ENCODE data around the gene GRIN3A. TPM values are rescaled to one million over a fixed set of nuclear protein-coding genes. Genes with fewer than 3 reads are reported as not detected.
A peak's percentile ranks its signal among the peaks of the same experiment; 100 is the strongest.

GRIN3A gene
- total and polyA plus RNA-seq, 2 of the 4 experiments (the other 2 are of a cell fraction): not detected

GRCh38 chr9:101566904-101567724, 171.3 kb downstream of the GRIN3A start:
- WGBS, 2 experiments (ENCODE audit: extremely low coverage in 2 of 2, insufficient read length in 1 of 2): 29% methylated on average over 1 of the region's 5 CpGs; no CpG with 5 or more reads in 1 of the 2 experiments
- Histone ChIP-seq H4K20me1 (ENCODE audit: insufficient read depth, low read length) (no peaks in the 10 kb centered on the region), H3K4me2 (ENCODE audit: low read depth, low read length) (no peak overlapping the region), H3K4ac (ENCODE audit: low read depth, low read length) (no peak overlapping the region), H2BK120ac (ENCODE audit: low read depth, low read length) (no peak overlapping the region), H3K56ac (ENCODE audit: extremely low read depth, insufficient read depth, low read length) (no peak overlapping the region), H4K91ac (ENCODE audit: insufficient read depth, low read depth, low read length) (no peak overlapping the region), H3K9me3 (ENCODE audit: control insufficient read depth, insufficient read depth, low read length) (no peaks in the 10 kb centered on the region), H2AFZ (replicated peaks; ENCODE audit: low read length, poor library complexity) (no peak overlapping the region), H3K27ac (ENCODE audit: insufficient read depth, low read length) (no peak overlapping the region), H2BK20ac (ENCODE audit: low read depth, low read length) (no peak overlapping the region), H3K4me3 (ENCODE audit: insufficient read depth, low read depth, low read length) (no peak overlapping the region), H2BK15ac (ENCODE audit: low read depth, low read length) (no peak overlapping the region), H3K9ac (ENCODE audit: low read depth, low read length) (no peak overlapping the region), H4K8ac (ENCODE audit: low read depth in 2 of 2, low read length in 2 of 2) (no peak overlapping the region), H3K14ac (replicated peaks; ENCODE audit: low read depth, low read length) (no peak overlapping the region), H4K5ac (ENCODE audit: low read depth, low read length) (no peak overlapping the region), H3K23ac (ENCODE audit: low read depth, low read length) (no peak overlapping the region), H3K4me1 (ENCODE audit: control insufficient read depth, insufficient read depth, low read length) (no peaks in the 10 kb centered on the region), H2AK5ac (ENCODE audit: low read depth, low read length) (no peak overlapping the region), H3K36me3 (ENCODE audit: control insufficient read depth, insufficient read depth, low read length) (peaks cover 9% of the 10 kb centered on the region; the same call in 1 of the 2 replicates), H3K79me1 (ENCODE audit: low read depth in 1 of 2, low read length in 2 of 2) (no peaks in the 10 kb centered on the region), H2BK5ac (ENCODE audit: low read depth, low read length, poor library complexity, severe bottlenecking) (no peak overlapping the region), H2AK9ac (replicated peaks; ENCODE audit: low read depth, low read length, poor library complexity) (no peak overlapping the region), H3K27me3 (ENCODE audit: control insufficient read depth, insufficient read depth, low read length) (no peaks in the 10 kb centered on the region), H3K18ac (ENCODE audit: low read depth, low read length) (no peak overlapping the region), H3K9me1 (ENCODE audit: insufficient read depth, low read length) (no peaks in the 10 kb centered on the region)
- intact Hi-C loops (cut with micrococcal nuclease): no loop called here
- dilution Hi-C loops (cut with HindIII; ENCODE audit: low sequenced_read_pairs, unreplicated experiment): no loop called here
- ATAC-seq (ENCODE audit: low read depth) (peak; percentile 63), DNase-seq (peak; percentile 68)
- ChIA-PET POLR2A (ENCODE audit: unreplicated experiment) (no interaction called here), CTCF (interaction anchor here (0.7 to 1.4 kb wide), 6 partner anchors 10 to 201 kb away, joined by 3 to 4 read pairs (median 3); no protein-coding TSS in a partner anchor)
- no TSS peak for BruUV-seq (replicated peaks)
- in situ Hi-C loops (cut with MboI; ENCODE audit: low sequenced_read_pairs): no loop called here
- TF ChIP-seq SMC3 (IDR thresholded peaks at IDR 0.05; ENCODE audit: low read depth, low read length): peak; percentile 52
- TF ChIP-seq CHD1 (IDR thresholded peaks at IDR 0.05; ENCODE audit: low read depth, low read length): no peak
- TF ChIP-seq, protein P1, sequence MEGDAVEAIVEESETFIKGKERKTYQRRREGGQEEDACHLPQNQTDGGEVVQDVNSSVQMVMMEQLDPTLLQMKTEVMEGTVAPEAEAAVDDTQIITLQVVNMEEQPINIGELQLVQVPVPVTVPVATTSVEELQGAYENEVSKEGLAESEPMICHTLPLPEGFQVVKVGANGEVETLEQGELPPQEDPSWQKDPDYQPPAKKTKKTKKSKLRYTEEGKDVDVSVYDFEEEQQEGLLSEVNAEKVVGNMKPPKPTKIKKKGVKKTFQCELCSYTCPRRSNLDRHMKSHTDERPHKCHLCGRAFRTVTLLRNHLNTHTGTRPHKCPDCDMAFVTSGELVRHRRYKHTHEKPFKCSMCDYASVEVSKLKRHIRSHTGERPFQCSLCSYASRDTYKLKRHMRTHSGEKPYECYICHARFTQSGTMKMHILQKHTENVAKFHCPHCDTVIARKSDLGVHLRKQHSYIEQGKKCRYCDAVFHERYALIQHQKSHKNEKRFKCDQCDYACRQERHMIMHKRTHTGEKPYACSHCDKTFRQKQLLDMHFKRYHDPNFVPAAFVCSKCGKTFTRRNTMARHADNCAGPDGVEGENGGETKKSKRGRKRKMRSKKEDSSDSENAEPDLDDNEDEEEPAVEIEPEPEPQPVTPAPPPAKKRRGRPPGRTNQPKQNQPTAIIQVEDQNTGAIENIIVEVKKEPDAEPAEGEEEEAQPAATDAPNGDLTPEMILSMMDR (conservative IDR thresholded peaks at IDR 0.05; ENCODE audit: low read depth, low read length): peak; percentile 46
- peak; percentile 46 for TF ChIP-seq RAD21 (IDR thresholded peaks at IDR 0.05; ENCODE audit: low read length)
- TF ChIP-seq MAZ (IDR thresholded peaks at IDR 0.05; ENCODE audit: borderline replicate concordance, low read depth, low read length): no peak
- TF ChIP-seq NFE2L2 (IDR thresholded peaks at IDR 0.05; ENCODE audit: low read depth, low read length): no peak
- no peak for TF ChIP-seq RCOR1 (IDR thresholded peaks at IDR 0.05; ENCODE audit: insufficient replicate concordance, low read length)
- no peak for TF ChIP-seq CEBPB (IDR thresholded peaks at IDR 0.05; ENCODE audit: low read depth, low read length)
- TF ChIP-seq MAFK (IDR thresholded peaks at IDR 0.05; ENCODE audit: low read depth, low read length): no peak
- no peak for TF ChIP-seq POLR2A (IDR thresholded peaks at IDR 0.05; ENCODE audit: low read depth, low read length)
- no peak for TF ChIP-seq ELK1 (IDR thresholded peaks at IDR 0.05; ENCODE audit: borderline replicate concordance, low read depth, low read length)
- no peak for TF ChIP-seq BHLHE40 (IDR thresholded peaks at IDR 0.05; ENCODE audit: low read depth, low read length)
- no peak for TF ChIP-seq USF2 (IDR thresholded peaks at IDR 0.05; ENCODE audit: low read depth, low read length)
- TF ChIP-seq FOS (IDR thresholded peaks at IDR 0.05; ENCODE audit: low read depth, low read length): no peak
- TF ChIP-seq RFX5 (IDR thresholded peaks at IDR 0.05; ENCODE audit: low read depth, low read length): no peak
